Inferior parietal cortex (tissue), 1 donor: ENCODE measurements around the gene TMEM190.
A peak's percentile ranks its signal among the peaks of the same experiment; 100 is the strongest.
"Not testable (repeated sequence)": the region's sequence is repeated elsewhere in the genome, so short reads cannot be mapped to it uniquely, and the experiment has no call there.

Source experiments
- DNase-seq: peaks from one replicate; pipeline ENCODE4 v3.0.0-alpha.2; 2016; ENCODE audit errors: extremely low spot score

Gene TMEM190

DNA sequence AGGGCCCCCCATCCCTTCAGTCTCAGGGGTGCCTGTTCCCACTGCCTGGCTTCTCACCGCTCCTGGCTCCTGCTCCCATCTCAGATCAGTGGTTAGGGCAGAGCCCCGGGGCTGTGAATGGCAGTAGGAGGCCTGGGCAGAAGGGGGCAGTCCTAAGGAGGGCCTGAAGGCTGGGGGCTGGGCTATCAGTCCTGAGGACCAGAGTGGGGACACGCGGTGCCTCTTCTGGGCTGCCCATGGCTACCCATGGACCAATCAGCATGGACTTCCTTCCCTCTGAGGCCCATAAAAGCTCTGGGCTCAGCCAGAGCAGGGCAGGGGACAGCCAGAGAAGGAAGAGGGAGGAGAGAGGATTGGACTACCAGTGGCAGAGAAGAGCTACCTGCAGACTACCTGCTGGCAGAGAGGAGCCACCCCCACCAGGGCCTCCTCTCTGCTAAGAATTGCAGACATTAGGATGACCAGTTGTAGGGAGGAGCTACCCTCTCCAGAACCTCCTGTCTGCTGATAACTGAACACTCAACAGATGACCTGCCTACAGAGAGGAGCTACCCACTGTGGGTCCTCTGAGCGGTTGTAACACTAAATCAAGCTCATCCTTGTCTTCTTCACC lies 43.1 kb downstream of the TMEM190 start:
- DNase-seq, result no peak

DNA sequence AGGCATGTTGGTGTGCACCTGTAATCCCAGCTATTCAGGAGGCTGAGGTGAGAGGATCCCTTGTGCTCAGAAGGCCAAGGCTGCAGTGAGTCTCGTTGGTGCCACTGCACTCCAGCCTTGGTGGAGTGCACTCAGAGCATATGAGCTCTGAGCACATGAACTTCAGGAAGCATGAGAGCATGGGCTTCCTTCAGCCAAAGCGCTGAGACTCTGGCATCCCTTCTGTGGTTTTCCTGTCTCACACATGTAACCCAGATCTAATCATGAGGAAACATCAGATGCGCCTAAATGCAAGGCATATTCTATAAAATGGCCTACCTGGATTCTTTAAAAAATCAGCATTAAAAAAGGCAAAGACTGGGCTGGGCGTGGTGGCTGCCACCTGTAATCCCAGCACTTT lies 44.7 kb downstream of the TMEM190 start:
- DNase-seq, result not testable (repeated sequence)

- DNase-seq, result no peak
Measured at GRCh38 chr19:55423225-55424005, 46.8 kb downstream of the TMEM190 start.

DNA sequence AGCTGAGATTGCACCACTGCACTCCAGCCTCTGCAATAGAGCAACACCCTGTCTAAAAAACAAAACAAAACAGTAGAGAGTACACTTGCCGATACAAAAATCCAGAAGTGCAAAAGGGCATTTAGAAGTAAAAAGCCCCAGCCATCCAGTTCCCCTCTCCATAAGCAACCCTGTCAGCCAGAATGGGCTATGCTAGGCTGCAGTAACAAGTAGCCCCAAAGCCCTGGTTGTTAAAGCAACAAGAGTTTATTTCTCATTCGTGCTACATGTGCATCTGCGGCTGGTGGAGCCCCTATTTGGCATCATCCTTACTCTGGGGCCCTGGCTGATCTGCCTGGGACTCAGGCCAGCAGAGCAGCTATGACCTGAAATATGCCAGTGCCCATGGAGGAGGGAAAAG lies 47.9 kb downstream of the TMEM190 start:
- no peak for DNase-seq

GRCh38 chr19:55426042-55426441 lies 49.4 kb downstream of the TMEM190 start:
- DNase-seq, result peak; percentile 89
